IPS-18a (cell line): ENCODE data around the gene DIPK1B.

Experiments used
- H3K27ac ChIP-seq: one replicate; pipeline ENCODE4 v1.5.1; 2013; ENCODE audit warnings: low read length
- H3K27me3 ChIP-seq: one replicate; pipeline ENCODE4 v1.6.1; 2013; ENCODE audit warnings: mild to moderate bottlenecking, low read length; ENCODE audit not compliant: control insufficient read depth, insufficient read depth
- H3K36me3 ChIP-seq: one replicate; pipeline ENCODE4 v1.6.1; 2013; ENCODE audit warnings: low read depth, low read length; ENCODE audit not compliant: control insufficient read depth
- H3K4me1 ChIP-seq: one replicate; pipeline ENCODE4 v1.6.1; 2013; ENCODE audit warnings: low read depth, low read length; ENCODE audit not compliant: control insufficient read depth
- H3K4me3 ChIP-seq: one replicate; pipeline ENCODE4 v1.5.1; 2013; ENCODE audit warnings: low read length
- H3K9ac ChIP-seq: one replicate; pipeline ENCODE4 v1.6.1; 2013; ENCODE audit warnings: mild to moderate bottlenecking, low read length, moderate library complexity
- H3K9me3 ChIP-seq: one replicate; pipeline ENCODE4 v1.6.1; 2013; ENCODE audit warnings: low read depth, low read length; ENCODE audit not compliant: control insufficient read depth

Gene DIPK1B

GRCh38 chr9:136675477-136676296 is 36.7 kb upstream of the DIPK1B start:
- Histone ChIP-seq H3K9me3 (no peaks in the 10 kb centered on the region), H3K4me1 (no peaks in the 10 kb centered on the region), H3K27ac (no peak overlapping the region), H3K27me3 (no peaks in the 10 kb centered on the region), H3K4me3 (no peak overlapping the region), H3K36me3 (no peaks in the 10 kb centered on the region), H3K9ac (no peak overlapping the region)

- Histone ChIP-seq H3K27me3 (no peaks in the 10 kb centered on the region), H3K27ac (no peak overlapping the region), H3K4me3 (no peak overlapping the region), H3K36me3 (no peaks in the 10 kb centered on the region), H3K9ac (no peak overlapping the region), H3K9me3 (no peaks in the 10 kb centered on the region), H3K4me1 (no peaks in the 10 kb centered on the region)
Measured at GRCh38 chr9:136676297-136676794, 36.0 kb upstream of the DIPK1B start.

- Histone ChIP-seq H3K9me3 (no peaks in the 10 kb centered on the region), H3K9ac (no peak overlapping the region), H3K4me3 (no peak overlapping the region), H3K27me3 (no peaks in the 10 kb centered on the region), H3K27ac (no peak overlapping the region), H3K4me1 (no peaks in the 10 kb centered on the region), H3K36me3 (no peaks in the 10 kb centered on the region)
Measured at GRCh38 chr9:136676920-136677686, 35.3 kb upstream of the DIPK1B start.

GRCh38 chr9:136678034-136678433 is 34.3 kb upstream of the DIPK1B start:
- H3K27me3 ChIP-seq, result no peaks in the 10 kb centered on the region
- no peak overlapping the region for H3K9ac ChIP-seq
- no peaks in the 10 kb centered on the region for H3K9me3 ChIP-seq
- no peaks in the 10 kb centered on the region for H3K36me3 ChIP-seq
- H3K27ac ChIP-seq, result no peak overlapping the region
- no peaks in the 10 kb centered on the region for H3K4me1 ChIP-seq
- no peak overlapping the region for H3K4me3 ChIP-seq

GRCh38 chr9:136678624-136679023 is 33.7 kb upstream of the DIPK1B start:
- Histone ChIP-seq H3K36me3 (no peaks in the 10 kb centered on the region), H3K4me3 (no peak overlapping the region), H3K27me3 (no peaks in the 10 kb centered on the region)

GRCh38 chr9:136679431-136679941 is 32.9 kb upstream of the DIPK1B start:
- H3K9me3 ChIP-seq, result no peaks in the 10 kb centered on the region
- H3K9ac ChIP-seq, result no peak overlapping the region
- no peaks in the 10 kb centered on the region for H3K4me1 ChIP-seq
- no peak overlapping the region for H3K4me3 ChIP-seq
- no peak overlapping the region for H3K27ac ChIP-seq
- no peaks in the 10 kb centered on the region for H3K36me3 ChIP-seq
- no peaks in the 10 kb centered on the region for H3K27me3 ChIP-seq

More at GRCh38 chr9:136678624-136679023, 33.7 kb upstream of the DIPK1B start:
- Histone ChIP-seq H3K9me3 (no peaks in the 10 kb centered on the region), H3K9ac (no peak overlapping the region), H3K27ac (no peak overlapping the region), H3K4me1 (no peaks in the 10 kb centered on the region)

GRCh38 chr9:136681029-136681428 is 31.3 kb upstream of the DIPK1B start:
- Histone ChIP-seq H3K27ac (no peak overlapping the region), H3K36me3 (no peaks in the 10 kb centered on the region), H3K9me3 (no peaks in the 10 kb centered on the region), H3K4me1 (peaks cover 4% of the 10 kb centered on the region), H3K27me3 (peaks cover 10% of the 10 kb centered on the region), H3K9ac (no peak overlapping the region), H3K4me3 (no peak overlapping the region)

- peaks cover 15% of the 10 kb centered on the region for H3K27me3 ChIP-seq
- H3K4me3 ChIP-seq, result no peak overlapping the region
- H3K36me3 ChIP-seq, result no peaks in the 10 kb centered on the region
- H3K4me1 ChIP-seq, result peaks cover 7% of the 10 kb centered on the region
- no peak overlapping the region for H3K27ac ChIP-seq
- H3K9ac ChIP-seq, result no peak overlapping the region
- no peaks in the 10 kb centered on the region for H3K9me3 ChIP-seq
Measured at GRCh38 chr9:136681945-136682699, 30.2 kb upstream of the DIPK1B start.

GRCh38 chr9:136682710-136683109 is 29.7 kb upstream of the DIPK1B start:
- no peaks in the 10 kb centered on the region for H3K36me3 ChIP-seq
- no peaks in the 10 kb centered on the region for H3K9me3 ChIP-seq
- H3K27me3 ChIP-seq, result peaks cover 15% of the 10 kb centered on the region
- peaks cover 7% of the 10 kb centered on the region for H3K4me1 ChIP-seq
- H3K4me3 ChIP-seq, result no peak overlapping the region
- H3K27ac ChIP-seq, result no peak overlapping the region
- no peak overlapping the region for H3K9ac ChIP-seq

GRCh38 chr9:136683173-136683745 is 29.1 kb upstream of the DIPK1B start:
- peaks cover 15% of the 10 kb centered on the region for H3K27me3 ChIP-seq
- H3K4me3 ChIP-seq, result no peak overlapping the region
- no peak overlapping the region for H3K27ac ChIP-seq
- H3K4me1 ChIP-seq, result peaks cover 7% of the 10 kb centered on the region
- no peak overlapping the region for H3K9ac ChIP-seq
- H3K9me3 ChIP-seq, result no peaks in the 10 kb centered on the region
- H3K36me3 ChIP-seq, result no peaks in the 10 kb centered on the region

GRCh38 chr9:136683755-136684154 is 28.6 kb upstream of the DIPK1B start:
- H3K4me1 ChIP-seq, result peaks cover 7% of the 10 kb centered on the region
- H3K9ac ChIP-seq, result no peak overlapping the region
- H3K36me3 ChIP-seq, result no peaks in the 10 kb centered on the region
- H3K4me3 ChIP-seq, result no peak overlapping the region
- no peaks in the 10 kb centered on the region for H3K9me3 ChIP-seq
- no peak overlapping the region for H3K27ac ChIP-seq
- peaks cover 15% of the 10 kb centered on the region for H3K27me3 ChIP-seq
